Spleen (tissue), 7 donors: ENCODE measurements around the gene MYO5A.

Source experiments
- CTCF ChIP-seq, 11 experiments: fragments of 200-600 bp in 7 of 11; fragments of 450-650 bp in 4 of 11; sonication (generic) in 4 of 11; IDR thresholded peaks in 8 of 11; conservative IDR thresholded peaks in 3 of 11; 1 replicate in 7 of 11; 2 replicates in 4 of 11; pipeline versions ENCODE4 v1.4.0 to v1.8.0; 2016 to 2021; ENCODE audit warnings: antibody characterized with exemption in 11 of 11, inconsistent platforms in 4 of 11, mild to moderate bottlenecking in 1 of 11
- POLR2A ChIP-seq, 3 donors: fragments of 450-650 bp; IDR thresholded peaks; one replicate each; pipeline ENCODE4 v1.5.1; 2017; ENCODE audit warnings: antibody characterized with exemption in 3 of 3, mild to moderate bottlenecking in 1 of 3
- donor health status: DM: no; HTN: no; CAD: no; lungs with moderate emphysema.
- donor health status: DM: no; HTN: no; CAD: no.
- donor health status: DM: no; HTN: no; CAD: no.

- no peak for TF ChIP-seq POLR2A (IDR thresholded peaks at IDR 0.05)
- no peak for TF ChIP-seq CTCF (IDR thresholded peaks at IDR 0.05 in 8 of 11, conservative IDR thresholded peaks at IDR 0.05 in 3 of 11)
Measured at GRCh38 chr15:52301265-52301847, 227.3 kb downstream of the MYO5A start.
